K562 (cell line): ENCODE measurements around the gene NDUFAF2. TPM values are rescaled to one million over a fixed set of nuclear protein-coding genes. Genes with fewer than 3 reads are reported as not detected.

ENCODE experiments used
- ATAC-seq: fragments of 200-7000 bp; cut with Tn5 transposase; 3 replicates; pipeline ENCODE4 v1.9.1; 2020; ENCODE audit warnings: moderate library complexity
- BruUV-seq: library from RNA; stranded (reverse); fragments of 400-500 nt; replicated peaks from 2 replicates; lab custom pipeline; 2021; lab: Mats Ljungman, UMichigan
- CTCF ChIA-PET: fragments of 300-600 bp; formaldehyde crosslinking; extraction: SDS; loops from one replicate; lab custom pipeline; 2021; ENCODE audit warnings: low intra/inter-chr PET ratio; lab: Yijun Ruan, JAX
- POLR2A ChIA-PET: fragments of 300-600, 350-650 bp; sonication (Branson Sonifier 250); formaldehyde crosslinking; extraction: SDS; loops from one replicate; lab custom pipeline; 2021; ENCODE audit warnings: antibody characterized with exemption, inconsistent platforms; lab: Yijun Ruan, JAX
- DNase-seq, 4 experiments: peaks; one replicate each; pipeline versions ENCODE4 v3.0.0 to v3.0.0-alpha.2; 2011 to 2018; ENCODE audit warnings: low spot score in 3 of 4, mixed read lengths in 3 of 4; ENCODE audit errors: extremely low read depth in 1 of 4
- FAIRE-seq: peaks from 2 replicates; lab custom pipeline; 2011; peaks lifted over from hg19 to GRCh38; lab: Jason Lieb, UNC
- H2AFZ ChIP-seq: 2 replicates; pipeline ENCODE4 v1.6.0; 2011; ENCODE audit warnings: low read depth, low read length, control low read depth, inconsistent platforms
- H3K27ac ChIP-seq: fragments of 200-600 bp; 3 replicates; pipeline ENCODE4 v1.8.0; 2011; ENCODE audit warnings: low read depth, mild to moderate bottlenecking, control low read depth, inconsistent platforms, low read length, moderate library complexity, mixed read lengths; ENCODE audit errors: extremely low read depth
- H3K27me3 ChIP-seq, 2 experiments: fragments of 300-600 bp in 1 of 2; 2 replicates in 1 of 2; 3 replicates in 1 of 2; pipeline versions ENCODE4 v1.6.0 to v1.8.0; 2011; ENCODE audit warnings: inconsistent platforms in 2 of 2, low read length in 2 of 2, mild to moderate bottlenecking in 1 of 2, mixed read lengths in 1 of 2, moderate library complexity in 1 of 2; ENCODE audit not compliant: control insufficient read depth in 2 of 2, insufficient read depth in 2 of 2
- H3K36me3 ChIP-seq: fragments of 300-600 bp; 3 replicates; pipeline ENCODE4 v1.8.0; 2011; ENCODE audit warnings: mild to moderate bottlenecking, low read length, inconsistent platforms; ENCODE audit not compliant: control insufficient read depth, insufficient read depth
- H3K4me1 ChIP-seq, 2 experiments: fragments of 200-600 bp in 1 of 2; replicated peaks in 1 of 2; 2 replicates in 1 of 2; 3 replicates in 1 of 2; pipeline versions ENCODE4 v1.5.1 to v1.8.0; 2011; ENCODE audit warnings: inconsistent platforms in 2 of 2, low read length in 2 of 2, mild to moderate bottlenecking in 1 of 2, mixed read lengths in 1 of 2, moderate library complexity in 1 of 2; ENCODE audit not compliant: control insufficient read depth in 2 of 2, insufficient read depth in 2 of 2
- H3K4me2 ChIP-seq: 2 replicates; pipeline ENCODE4 v1.6.1; 2011; ENCODE audit warnings: low read length, control low read depth, inconsistent platforms, mixed read lengths; ENCODE audit not compliant: insufficient read depth
- H3K4me3 ChIP-seq: fragments of 200-600 bp; sonication (generic), shearing (Covaris generic); 2 replicates; pipeline ENCODE4 v1.5.1; 2016; ENCODE audit warnings: control low read depth, inconsistent platforms
- H3K79me2 ChIP-seq: fragments of 200-600 bp; 3 replicates; pipeline ENCODE4 v1.8.0; 2011; ENCODE audit warnings: low read length, inconsistent platforms; ENCODE audit not compliant: control insufficient read depth, insufficient read depth
- H3K9ac ChIP-seq, 2 experiments: 2 replicates each; pipeline versions ENCODE4 v1.6.0 to v1.6.1; 2011; ENCODE audit warnings: low read depth in 2 of 2, low read length in 2 of 2, control low read depth in 1 of 2, inconsistent platforms in 1 of 2, mild to moderate bottlenecking in 1 of 2, mixed read lengths in 1 of 2; ENCODE audit not compliant: insufficient read depth in 1 of 2
- H3K9me1 ChIP-seq: one replicate; pipeline ENCODE4 v1.6.0; 2011; ENCODE audit warnings: inconsistent platforms, mild to moderate bottlenecking, low read length, moderate library complexity; ENCODE audit not compliant: control insufficient read depth, insufficient read depth
- H3K9me3 ChIP-seq: replicated peaks from 2 replicates; pipeline ENCODE4 v1.5.1; 2011; ENCODE audit warnings: low read depth, low read length, inconsistent platforms; ENCODE audit not compliant: control insufficient read depth, insufficient read depth
- H4K20me1 ChIP-seq: replicated peaks from 2 replicates; pipeline ENCODE4 v1.6.1; 2011; ENCODE audit warnings: low read length, inconsistent platforms, mixed read lengths; ENCODE audit not compliant: control insufficient read depth, insufficient read depth
- ADNP ChIP-seq: fragments of 200-800 bp; sonication (Bioruptor generic); IDR thresholded peaks from 2 replicates; pipeline ENCODE4 v1.6.1; 2016; ENCODE audit warnings: missing genetic modification characterization, missing compliant biosample characterization
- CEBPG ChIP-seq, 3 experiments: fragments of 200-800 bp in 1 of 3; sonication (Bioruptor generic) in 1 of 3; sonication (generic) in 1 of 3; formaldehyde crosslinking in 1 of 3; IDR thresholded peaks in 2 of 3; conservative IDR thresholded peaks in 1 of 3; 2 replicates each; pipeline versions ENCODE4 v1.6.1 to v1.8.0; 2016 to 2022; ENCODE audit warnings: missing compliant biosample characterization in 2 of 3, missing genetic modification characterization in 2 of 3, mild to moderate bottlenecking in 1 of 3, missing genetic modification reagents in 1 of 3
- GABPB1 ChIP-seq: sonication (generic); formaldehyde crosslinking; IDR thresholded peaks from 2 replicates; pipeline ENCODE4 v1.8.0; 2022; ENCODE audit warnings: mild to moderate bottlenecking, missing genetic modification reagents
- JUNB ChIP-seq: fragments of 450-650 bp; formaldehyde crosslinking; conservative IDR thresholded peaks from 2 replicates; pipeline ENCODE4 v1.4.0; 2020; ENCODE audit warnings: mild to moderate bottlenecking
- L3MBTL2 ChIP-seq: fragments of 450-650 bp; IDR thresholded peaks from 2 replicates; pipeline ENCODE4 v1.6.1; 2016; ENCODE audit warnings: mild to moderate bottlenecking, moderate library complexity
- NCOA4 ChIP-seq: fragments of 450-650 bp; IDR thresholded peaks from 2 replicates; pipeline ENCODE4 v1.6.1; 2018; ENCODE audit warnings: mild to moderate bottlenecking; ENCODE audit not compliant: partially characterized antibody
- OTX1 ChIP-seq: fragments of 450-650 bp; formaldehyde crosslinking; IDR thresholded peaks from 2 replicates; pipeline ENCODE4 v1.4.0; 2022; ENCODE audit warnings: mild to moderate bottlenecking
- PBX2 ChIP-seq, 2 experiments: IDR thresholded peaks in 1 of 2; conservative IDR thresholded peaks in 1 of 2; 2 replicates each; pipeline ENCODE4 v1.6.1; 2016; ENCODE audit warnings: low read depth in 2 of 2, mild to moderate bottlenecking in 1 of 2, missing compliant biosample characterization in 1 of 2, missing genetic modification characterization in 1 of 2, moderate library complexity in 1 of 2
- SMARCA5 ChIP-seq: fragments of 450-650 bp; IDR thresholded peaks from 2 replicates; pipeline ENCODE4 v1.6.1; 2016
- TRIM24 ChIP-seq, 2 experiments: fragments of 450-650 bp; IDR thresholded peaks; 2 replicates each; pipeline ENCODE4 v1.6.1; 2016
- TRIM25 ChIP-seq: fragments of 450-650 bp; IDR thresholded peaks from 2 replicates; pipeline ENCODE4 v1.7.0; 2016; ENCODE audit warnings: borderline replicate concordance
- ZEB2 ChIP-seq: fragments of 450-650 bp; IDR thresholded peaks from 2 replicates; pipeline ENCODE4 v1.6.1; 2016
- ZNF253 ChIP-seq: fragments of 250-450 bp; sonication (Bioruptor Pico); conservative IDR thresholded peaks from 2 replicates; pipeline ENCODE4 v1.6.1; 2021; ENCODE audit warnings: mild to moderate bottlenecking
- WGBS: fragments of 100-300 bp; shearing (Covaris generic); methylation state at CpG from one replicate; pipeline ENCODE4 v1.1.6; 2016; ENCODE audit warnings: low coverage, mixed read lengths; ENCODE audit not compliant: insufficient coverage; ENCODE audit errors: missing lambda C conversion rate; 5-methylcytosine and 5-hydroxymethylcytosine counted together
- in situ Hi-C: fragments of 300-500 bp; cut with MboI; formaldehyde crosslinking; loops from 4 replicates; pipeline ENCODE4 v1.15.0; 2018; ENCODE audit warnings: inconsistent platforms, mixed read lengths
- intact Hi-C: fragments of 100-400 bp; cut with micrococcal nuclease; formaldehyde crosslinking; loops from 2 replicates; pipeline ENCODE4 v1.14.2; 2022
- polyA plus RNA-seq, 8 experiments: library from polyadenylated mRNA; depleted of rRNA in 4 of 8; stranded (reverse) in 5 of 8; unstranded in 3 of 8; fragments of >200 nt; fragmentation: Nextera tagmentation in 2 of 8; fragmentation: Illumina TruSeq in 1 of 8; extraction: Ambion mirVana in 2 of 8; extraction: Trizol in 1 of 8; gene quantifications; 2 replicates each; pipeline versions ENCODE4 v1.2.1 to v1.2.3, GENCODE V29; 2011 to 2014; ENCODE audit warnings: inconsistent platforms in 1 of 8, missing spikeins in 1 of 8
- total RNA-seq, 7 experiments: library from RNA; depleted of rRNA in 6 of 7; stranded (reverse); fragments of >200 nt in 6 of 7; fragmentation: Illumina TruSeq in 2 of 7; extraction: Trizol in 2 of 7; gene quantifications; 2 replicates each; pipeline versions ENCODE4 v1.2.1 to v1.2.3, GENCODE V29; 2011 to 2021; ENCODE audit warnings: low replicate concordance in 1 of 7

Gene NDUFAF2
- total and polyA plus RNA-seq, 9 of the 15 experiments (the other 6 are each of a cell fraction or from before 2014, with no cell fraction given) = 56.0 to 155 (median 95.9) TPM

- FAIRE-seq (no peak), ATAC-seq (no peak), DNase-seq (no peak)
- no peak overlapping the region for H2AFZ ChIP-seq
- H3K9me1 ChIP-seq = no peaks in the 10 kb centered on the region
- WGBS = 33% methylated on average over 1 of the region's 1 CpG
- no peaks in the 10 kb centered on the region for H4K20me1 ChIP-seq
- POLR2A ChIA-PET = no interaction called here
- H3K9me3 ChIP-seq = no peaks in the 10 kb centered on the region
- intact Hi-C loops (no loop called here), in situ Hi-C loops (no loop called here)
- no peak overlapping the region for H3K27ac ChIP-seq
- TF ChIP-seq GABPB1 (no peak), JUNB (CRISPR knock-in tag) (no peak), ZEB2 (0 out of 2 replicates have a peak, but pooled peaks have one; percentile 20), SMARCA5 (peak; percentile 22; the same call in 1 of the 2 replicates), L3MBTL2 (no peak), CEBPG (CRISPR knock-in tag; IDR thresholded peaks at IDR 0.05) (no peak), CEBPG (tag; conservative IDR thresholded peaks at IDR 0.05 in 1 of 2, IDR thresholded peaks at IDR 0.05 in 1 of 2) (peak in 1 of 2 experiments; percentile 78; a peak in 2 of 4 replicates), TRIM24 (IDR thresholded peaks at IDR 0.05) (peak; percentile 53 to 75; a peak in 3 of 4 replicates)
- TF ChIP-seq, all 486 proteins: peak for 4
- Histone ChIP-seq H3K27me3 (no peaks in the 10 kb centered on the region), H3K4me1 (no peaks in the 10 kb centered on the region), H3K36me3 (no peaks in the 10 kb centered on the region), H3K79me2 (no peaks in the 10 kb centered on the region), H3K4me3 (no peak overlapping the region), H3K4me2 (no peak overlapping the region), H3K9ac (no peak overlapping the region)
- CTCF ChIA-PET = no interaction called here
- BruUV-seq = no TSS peak
These were observed 187.6 kb downstream of the NDUFAF2 start for GRCh38 chr5:61132559-61132958.

GRCh38 chr5:61137835-61138234 lies 192.8 kb downstream of the NDUFAF2 start:
- POLR2A ChIA-PET = no interaction called here
- no TSS peak for BruUV-seq
- DNase-seq = no peak
- no peak for TF ChIP-seq TRIM25
- TF ChIP-seq PBX2 (CRISPR knock-in tag; IDR thresholded peaks at IDR 0.05; ENCODE audit: low read depth) = no peak
- TF ChIP-seq PBX2 (tag; conservative IDR thresholded peaks at IDR 0.05; ENCODE audit: low read depth) = no peak
- no peak for TF ChIP-seq ZNF253
- no peak for TF ChIP-seq ADNP
- no peak for TF ChIP-seq OTX1 (CRISPR knock-in tag)
- TF ChIP-seq NCOA4 = no peak

More at GRCh38 chr5:61137835-61138234, 192.8 kb downstream of the NDUFAF2 start:
- H2AFZ ChIP-seq = no peak overlapping the region
- in situ Hi-C loops (no loop called here), intact Hi-C loops (loop anchor here (2.0 kb wide), 1 partner anchor 83 kb away; no protein-coding TSS in a partner anchor)
- no peaks in the 10 kb centered on the region; a peak in 1 of 5 replicates for H3K4me1 ChIP-seq
- H3K4me2 ChIP-seq = no peak overlapping the region
- no peak for FAIRE-seq
- H3K36me3 ChIP-seq = no peaks in the 10 kb centered on the region
- H3K9me1 ChIP-seq = no peaks in the 10 kb centered on the region
- no peaks in the 10 kb centered on the region for H4K20me1 ChIP-seq
- no peak overlapping the region for H3K4me3 ChIP-seq
- no peak for ATAC-seq
- H3K27ac ChIP-seq = no peak overlapping the region
- H3K27me3 ChIP-seq = no peaks in the 10 kb centered on the region
- no peaks in the 10 kb centered on the region for H3K9me3 ChIP-seq
- no peak overlapping the region for H3K9ac ChIP-seq
- 42% methylated on average over 1 of the region's 1 CpG for WGBS
- CTCF ChIA-PET = no interaction called here
- no peaks in the 10 kb centered on the region for H3K79me2 ChIP-seq
